Measurements from ENCODE around the gene MUC2.

DNA sequence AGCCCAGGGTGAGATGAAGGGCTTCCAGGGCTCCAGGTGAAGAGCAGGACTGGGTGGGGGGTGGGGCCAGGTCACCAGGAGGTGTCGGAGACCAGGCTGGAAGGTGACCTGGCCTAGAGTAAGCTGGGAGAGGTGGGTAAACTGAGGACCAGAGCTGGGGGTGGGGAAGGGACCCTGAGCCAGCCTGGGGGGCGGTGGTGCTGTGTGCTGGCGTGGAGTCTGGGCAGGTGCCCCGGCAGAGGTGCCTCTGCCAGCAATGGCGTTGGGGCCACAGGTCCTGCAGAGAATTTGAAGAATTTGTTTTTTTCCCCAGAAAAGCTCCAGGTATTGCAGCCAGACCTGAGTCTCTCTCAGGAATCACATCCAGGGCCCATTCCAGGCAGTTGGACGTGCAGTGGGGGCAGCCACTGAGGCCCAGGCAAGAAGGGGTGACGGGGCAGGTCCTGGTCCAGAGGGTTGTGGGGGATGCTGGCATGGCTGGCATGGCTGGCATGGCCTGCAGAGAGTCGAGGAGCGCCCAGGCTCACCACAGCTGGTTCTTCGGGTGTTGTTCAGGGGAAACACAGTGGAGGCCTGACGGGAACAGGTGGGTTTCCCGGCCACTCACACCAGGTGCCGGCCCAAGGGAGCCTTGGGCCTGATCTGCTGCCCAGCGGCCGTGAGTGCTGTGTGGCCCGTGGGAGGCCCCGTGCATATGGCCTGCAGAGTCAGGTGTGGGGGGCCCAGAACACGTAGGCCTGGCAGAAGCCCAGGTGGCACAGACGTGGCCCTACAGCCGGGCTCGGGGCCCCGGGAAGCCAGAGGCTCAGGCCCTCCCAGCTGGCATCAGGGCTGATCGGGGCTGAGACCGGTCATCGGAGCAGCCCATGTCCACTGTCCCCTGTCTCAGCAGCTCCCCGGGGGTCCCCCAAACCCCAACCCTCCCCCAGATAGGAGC, 31.8 kb upstream of the MUC2 start:
- TF ChIP-seq POLR2A (IDR thresholded peaks at IDR 0.05) (no peak), POLR2AphosphoS5 (IDR thresholded peaks at IDR 0.05) (no peak)

Data from sigmoid colon (tissue), 4 donors.